A673 (cell line): ENCODE results near the gene ABCC9.

ENCODE experiments used
- CTCF ChIP-seq: fragments of 300-800, 200-600 bp; sonication (generic); conservative IDR thresholded peaks from 2 replicates; pipeline ENCODE4 v1.5.1; 2017; ENCODE audit warnings: low read depth, mild to moderate bottlenecking, antibody characterized with exemption, low read length, moderate library complexity, mixed read lengths
- EZH2 ChIP-seq: fragments of 200-600 bp; sonication (generic); IDR thresholded peaks from 2 replicates; pipeline ENCODE4 v1.6.1; 2017; ENCODE audit warnings: borderline replicate concordance, low read depth, mild to moderate bottlenecking, mixed read lengths, antibody characterized with exemption, low read length; ENCODE audit not compliant: poor library complexity, severe bottlenecking

GRCh38 chr12:21806255-21806654 lies 135.0 kb downstream of the ABCC9 start:
- TF ChIP-seq CTCF (no peak), EZH2 (no peak)
